BJ (cell line): ENCODE measurements around the gene FOXC2. TPM values are rescaled to one million over a fixed set of nuclear protein-coding genes. Genes with fewer than 3 reads are reported as not detected.

Experiments used
- CTCF ChIA-PET: fragments of 350-600 bp; formaldehyde crosslinking; extraction: SDS; loops from one replicate; lab custom pipeline; 2021; ENCODE audit warnings: antibody characterized with exemption, inconsistent platforms; lab: Yijun Ruan, JAX
- POLR2A ChIA-PET: fragments of 300-600 bp; sonication (Branson Sonifier 250); formaldehyde crosslinking; extraction: SDS; loops from one replicate; lab custom pipeline; 2021; ENCODE audit warnings: antibody characterized with exemption; lab: Charles Lee
- DNase-seq: peaks from one replicate; pipeline ENCODE4 v3.0.0-alpha.2; 2011; ENCODE audit warnings: low read depth
- H3K27me3 ChIP-seq: 2 replicates; pipeline ENCODE4 v1.6.0; 2011; ENCODE audit warnings: low read length; ENCODE audit not compliant: control insufficient read depth, insufficient read depth
- H3K36me3 ChIP-seq: 2 replicates; pipeline ENCODE4 v1.5.1; 2011; ENCODE audit warnings: low read length; ENCODE audit not compliant: control insufficient read depth, insufficient read depth
- H3K4me3 ChIP-seq: 2 replicates; pipeline ENCODE4 v1.5.1; 2011; ENCODE audit warnings: low read depth, mild to moderate bottlenecking, control low read depth, low read length
- polyA plus RNA-seq: library from polyadenylated mRNA; depleted of rRNA; stranded (reverse); fragments of >200 nt; gene quantifications from 2 replicates; pipeline ENCODE4 v1.2.3, GENCODE V29; 2011
- TF ChIP-seq, protein P1 (sequence below): IDR thresholded peaks from 2 replicates; pipeline ENCODE4 v1.5.1; 2011; ENCODE audit warnings: low read depth, mild to moderate bottlenecking, control low read depth, inconsistent platforms, low read length, moderate library complexity; ENCODE audit not compliant: insufficient read depth

FOXC2 gene
- polyA plus RNA-seq, 1 experiment = 0.63 TPM

DNA sequence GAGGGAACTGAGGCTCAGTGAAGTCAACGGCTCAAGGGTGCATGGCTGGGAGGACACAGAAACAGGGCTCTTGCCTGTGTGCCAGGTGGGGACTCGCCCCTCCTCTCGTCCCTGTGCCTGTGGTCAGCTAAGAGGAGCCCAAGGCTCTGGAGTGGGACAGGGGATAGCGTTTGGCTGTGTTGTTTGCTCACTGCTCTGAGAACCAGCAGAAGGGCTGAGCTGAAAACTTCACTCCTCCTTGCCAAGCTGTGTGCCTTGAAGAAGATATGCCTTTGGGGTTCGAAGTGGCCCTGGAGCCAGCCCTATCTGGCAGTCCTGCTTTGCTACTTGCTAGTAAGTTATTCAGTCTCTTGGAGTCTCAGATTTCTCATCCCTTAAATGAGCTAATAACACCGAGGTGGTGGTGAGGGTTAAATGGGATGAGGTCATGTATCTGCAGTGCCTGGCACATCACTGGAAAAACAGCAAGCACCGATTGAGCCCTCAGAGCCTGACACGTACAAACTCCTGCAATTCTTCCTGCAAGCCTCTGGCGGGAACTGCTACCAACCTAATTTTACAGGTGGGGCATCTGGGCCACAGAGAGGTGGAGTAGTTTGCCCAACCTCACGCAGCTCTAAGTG is 29.5 kb downstream of the FOXC2 start:
- no peak overlapping the region for H3K4me3 ChIP-seq
- CTCF ChIA-PET = interaction anchor here (0.8 to 1.0 kb wide), 2 partner anchors 18 to 21 kb away, joined by 3 to 4 read pairs; partner anchors contain the start of gene FOXL1
- H3K36me3 ChIP-seq = no peaks in the 10 kb centered on the region
- POLR2A ChIA-PET = interaction anchor here (1.2 kb wide), 1 partner anchor 10 kb away, joined by 3 read pairs; no protein-coding TSS in a partner anchor
- no peak for DNase-seq
- TF ChIP-seq, protein P1, sequence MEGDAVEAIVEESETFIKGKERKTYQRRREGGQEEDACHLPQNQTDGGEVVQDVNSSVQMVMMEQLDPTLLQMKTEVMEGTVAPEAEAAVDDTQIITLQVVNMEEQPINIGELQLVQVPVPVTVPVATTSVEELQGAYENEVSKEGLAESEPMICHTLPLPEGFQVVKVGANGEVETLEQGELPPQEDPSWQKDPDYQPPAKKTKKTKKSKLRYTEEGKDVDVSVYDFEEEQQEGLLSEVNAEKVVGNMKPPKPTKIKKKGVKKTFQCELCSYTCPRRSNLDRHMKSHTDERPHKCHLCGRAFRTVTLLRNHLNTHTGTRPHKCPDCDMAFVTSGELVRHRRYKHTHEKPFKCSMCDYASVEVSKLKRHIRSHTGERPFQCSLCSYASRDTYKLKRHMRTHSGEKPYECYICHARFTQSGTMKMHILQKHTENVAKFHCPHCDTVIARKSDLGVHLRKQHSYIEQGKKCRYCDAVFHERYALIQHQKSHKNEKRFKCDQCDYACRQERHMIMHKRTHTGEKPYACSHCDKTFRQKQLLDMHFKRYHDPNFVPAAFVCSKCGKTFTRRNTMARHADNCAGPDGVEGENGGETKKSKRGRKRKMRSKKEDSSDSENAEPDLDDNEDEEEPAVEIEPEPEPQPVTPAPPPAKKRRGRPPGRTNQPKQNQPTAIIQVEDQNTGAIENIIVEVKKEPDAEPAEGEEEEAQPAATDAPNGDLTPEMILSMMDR = no peak
- no peaks in the 10 kb centered on the region for H3K27me3 ChIP-seq

DNA sequence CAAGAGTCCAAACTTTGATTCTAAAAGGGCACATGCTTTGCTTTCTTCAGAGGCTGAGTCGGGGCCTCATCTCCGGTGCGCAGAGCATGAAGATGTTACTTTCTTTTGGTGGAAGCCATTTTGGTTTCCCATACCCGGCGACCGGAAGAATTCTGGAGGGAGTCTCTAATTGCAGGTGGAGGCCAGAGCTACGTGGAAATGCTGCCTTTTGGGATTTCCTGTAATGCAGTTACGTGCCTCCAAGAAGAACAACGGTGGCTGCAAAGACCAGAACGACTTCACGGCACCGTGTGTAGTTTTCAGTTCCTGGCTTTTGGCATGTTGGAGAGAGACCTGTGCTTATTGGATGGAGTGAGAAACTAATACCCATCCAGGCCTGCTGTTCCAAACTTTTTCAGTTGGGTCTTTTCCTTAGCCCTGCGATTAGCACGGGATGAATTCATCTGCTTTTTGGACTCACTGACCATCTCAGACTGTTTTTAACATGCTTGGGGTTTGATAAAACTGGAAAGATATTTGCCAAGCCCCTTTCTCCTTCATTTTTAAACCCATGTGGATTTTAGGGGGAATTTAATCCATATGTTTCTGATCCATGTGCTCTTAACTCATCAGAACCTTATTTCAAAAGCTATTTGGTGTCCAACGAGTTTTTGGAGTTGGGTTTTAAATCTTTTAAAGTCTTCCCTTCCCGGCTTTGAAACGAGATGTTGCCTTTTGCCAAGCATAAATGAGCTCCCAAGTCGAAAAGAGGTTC is 30.7 kb downstream of the FOXC2 start:
- TF ChIP-seq, protein P1 = no peak
- POLR2A ChIA-PET = no interaction called here
- no peak for DNase-seq

DNA sequence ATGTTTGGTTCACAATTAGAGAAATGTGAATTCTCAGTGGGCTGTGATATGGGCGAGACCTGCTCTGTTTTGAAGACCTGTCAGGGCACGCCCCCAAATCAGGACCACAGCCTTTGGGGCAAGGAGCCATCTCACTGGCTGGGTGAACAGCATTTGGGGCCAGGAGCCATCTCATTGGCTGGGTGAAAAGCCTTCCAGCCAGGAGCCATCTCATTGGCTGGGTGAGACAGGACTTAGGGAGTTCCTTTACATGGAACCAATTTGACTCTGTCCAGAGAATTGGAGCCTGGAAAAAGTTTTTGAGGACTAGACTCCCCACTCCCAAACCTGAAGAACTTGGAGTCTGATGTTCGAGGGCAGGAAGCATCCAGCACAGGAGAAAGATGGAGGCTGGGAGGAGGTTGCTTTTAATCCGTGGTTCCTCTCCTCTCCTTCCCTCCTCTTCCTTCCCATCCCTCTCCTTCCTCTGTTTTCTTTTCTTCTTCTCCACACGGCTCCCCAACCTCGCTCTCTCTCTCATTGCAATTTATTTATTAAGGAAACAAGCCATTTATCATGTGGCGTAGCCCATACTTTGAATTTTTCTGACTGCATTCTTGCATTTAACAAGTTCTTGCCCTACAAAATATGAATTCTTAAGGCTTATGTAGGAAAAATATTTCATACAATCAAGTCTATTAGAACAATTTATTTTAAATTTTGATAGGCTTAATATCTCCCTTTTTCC is 31.4 kb downstream of the FOXC2 start:
- TF ChIP-seq, protein P1 = no peak
- Histone ChIP-seq H3K4me3 (no peak overlapping the region), H3K27me3 (no peaks in the 10 kb centered on the region), H3K36me3 (no peaks in the 10 kb centered on the region)
- CTCF ChIA-PET = interaction anchor here (0.8 kb wide), 2 partner anchors 9 to 19 kb away, joined by 3 read pairs; no protein-coding TSS in a partner anchor
- DNase-seq = no peak
- POLR2A ChIA-PET = interaction anchor here (0.6 kb wide), 1 partner anchor 12 kb away, joined by 3 read pairs; no protein-coding TSS in a partner anchor

More for the DNA sequence above, 30.7 kb downstream of the FOXC2 start:
- Histone ChIP-seq H3K36me3 (no peaks in the 10 kb centered on the region), H3K27me3 (no peaks in the 10 kb centered on the region), H3K4me3 (no peak overlapping the region)
- CTCF ChIA-PET = interaction anchor here (0.8 kb wide), 1 partner anchor 18 kb away, joined by 3 read pairs; no protein-coding TSS in a partner anchor

DNA sequence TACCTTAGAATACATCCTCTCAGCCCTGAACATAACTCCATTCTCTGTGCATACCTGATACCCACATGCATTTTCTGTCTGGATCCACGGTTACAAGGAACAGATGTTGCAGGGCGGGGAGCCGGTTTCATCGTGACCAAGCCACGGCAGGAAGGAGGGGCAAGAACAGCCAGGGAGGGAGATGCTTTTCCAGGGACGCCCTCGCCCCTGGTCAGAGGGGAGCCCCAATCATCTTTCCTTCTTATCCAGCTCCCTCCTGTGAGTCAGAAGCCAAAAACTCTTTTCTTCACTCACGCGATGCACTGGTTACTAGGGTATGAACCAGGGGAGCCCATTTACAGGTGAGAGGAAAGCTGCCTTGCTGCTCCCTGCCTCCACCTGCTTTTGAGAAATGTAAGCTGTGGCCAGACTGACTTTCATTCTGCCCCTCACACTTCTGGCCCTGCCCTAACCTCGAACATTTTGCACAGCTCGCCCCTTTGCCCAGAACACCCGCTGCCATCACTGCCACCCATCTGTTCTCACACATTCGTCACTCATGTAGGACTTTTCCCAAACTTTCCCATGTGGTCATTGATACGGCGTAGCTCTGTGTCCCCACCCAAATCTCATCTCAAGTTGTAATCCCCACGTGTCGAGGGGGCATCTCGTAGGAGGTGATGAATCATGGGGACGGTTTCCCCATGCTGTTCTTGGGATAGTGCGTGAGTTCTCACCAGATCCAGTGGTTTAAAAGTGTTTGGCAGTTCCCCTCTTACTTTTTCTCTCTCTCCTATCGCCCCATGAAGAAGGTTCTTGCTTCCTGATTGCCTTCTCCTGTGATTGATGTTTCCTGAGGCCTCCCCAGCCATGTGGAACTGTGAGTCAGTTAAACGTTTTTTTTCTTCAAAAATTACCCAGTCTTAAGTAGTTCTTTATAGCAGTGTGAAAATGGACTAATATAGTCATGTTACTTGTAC is 32.3 kb downstream of the FOXC2 start:
- DNase-seq = no peak
- ChIA-PET CTCF (interaction anchor here (0.8 kb wide), 2 partner anchors 8 to 28 kb away, joined by 3 read pairs; no protein-coding TSS in a partner anchor), POLR2A (interaction anchor here (0.6 kb wide), 1 partner anchor 13 kb away, joined by 3 read pairs; no protein-coding TSS in a partner anchor)
- H3K36me3 ChIP-seq = no peaks in the 10 kb centered on the region
- H3K27me3 ChIP-seq = no peaks in the 10 kb centered on the region
- TF ChIP-seq, protein P1 = no peak
- no peak overlapping the region for H3K4me3 ChIP-seq
